CD4-positive, alpha-beta T cell treated with Interleukin-2 at 100 ng/mL for 4 hours (primary cell): ENCODE results near the gene C2orf42.
"Not testable (repeated sequence)": the region's sequence is repeated elsewhere in the genome, so short reads cannot be mapped to it uniquely, and the experiment has no call there.

Source experiments
- DNase-seq: peaks from one replicate; pipeline ENCODE4 v3.0.0-alpha.2; 2020; ENCODE audit warnings: low spot score

C2orf42 gene

GRCh38 chr2:70102323-70102905 lies 88.4 kb downstream of the C2orf42 start:
- DNase-seq = not testable (repeated sequence)

- not testable (repeated sequence) for DNase-seq
Measured at GRCh38 chr2:70101686-70102085, 89.1 kb downstream of the C2orf42 start.

- DNase-seq = no peak
Measured at GRCh38 chr2:70101174-70101573, 89.6 kb downstream of the C2orf42 start.
